Measurements from ENCODE around the gene EPHB4.
"Not testable (repeated sequence)": the region's sequence is repeated elsewhere in the genome, so short reads cannot be mapped to it uniquely, and the experiment has no call there.

Gene EPHB4

GRCh38 chr7:100863406-100863950, 36.2 kb upstream of the EPHB4 start:
- no peak overlapping the region for H3K4me3 ChIP-seq (ENCODE audit: low read depth, low read length)
- TF ChIP-seq CTCF (IDR thresholded peaks at IDR 0.05; ENCODE audit: control insufficient read depth, extremely low read depth, insufficient read depth) = no peak
- DNase-seq (ENCODE audit: low read depth) = peak; percentile 17

GRCh38 chr7:100861616-100861985, 34.3 kb upstream of the EPHB4 start:
- no peak for DNase-seq (ENCODE audit: low read depth)
- H3K4me3 ChIP-seq (ENCODE audit: low read depth, low read length) = no peak overlapping the region
- TF ChIP-seq CTCF (IDR thresholded peaks at IDR 0.05; ENCODE audit: control insufficient read depth, extremely low read depth, insufficient read depth) = no peak

GRCh38 chr7:100860702-100861615, 33.6 kb upstream of the EPHB4 start:
- no peak for DNase-seq (ENCODE audit: low read depth)
- H3K4me3 ChIP-seq (ENCODE audit: low read depth, low read length) = no peak overlapping the region
- no peak for TF ChIP-seq CTCF (IDR thresholded peaks at IDR 0.05; ENCODE audit: control insufficient read depth, extremely low read depth, insufficient read depth)

GRCh38 chr7:100859856-100860255, 32.5 kb upstream of the EPHB4 start:
- no peak for TF ChIP-seq CTCF (IDR thresholded peaks at IDR 0.05; ENCODE audit: control insufficient read depth, extremely low read depth, insufficient read depth)
- H3K4me3 ChIP-seq (ENCODE audit: low read depth, low read length) = no peak overlapping the region
- DNase-seq (ENCODE audit: low read depth) = no peak

- H3K4me3 ChIP-seq (ENCODE audit: low read depth, low read length) = no peak overlapping the region
- TF ChIP-seq CTCF (IDR thresholded peaks at IDR 0.05; ENCODE audit: control insufficient read depth, extremely low read depth, insufficient read depth) = no peak
- no peak for DNase-seq (ENCODE audit: low read depth)
Observed at GRCh38 chr7:100856871-100857282, 29.6 kb upstream of the EPHB4 start.

- DNase-seq (ENCODE audit: low read depth) = no peak
- no peak for TF ChIP-seq CTCF (IDR thresholded peaks at IDR 0.05; ENCODE audit: control insufficient read depth, extremely low read depth, insufficient read depth)
- no peak overlapping the region for H3K4me3 ChIP-seq (ENCODE audit: low read depth, low read length)
Observed at GRCh38 chr7:100855515-100855914, 28.2 kb upstream of the EPHB4 start.

- DNase-seq (ENCODE audit: low read depth); H3K4me3 ChIP-seq (ENCODE audit: low read depth, low read length): not testable (repeated sequence)
Observed at GRCh38 chr7:100854899-100855298, 27.6 kb upstream of the EPHB4 start.

Data from LNCaP clone FGC (cell line).